ENCODE results near the gene SLC16A12.

Gene SLC16A12

GRCh38 chr10:89576022-89576421 is 40.6 kb upstream of the SLC16A12 start:
- no peak for TF ChIP-seq EZH2phosphoT487 (IDR thresholded peaks at IDR 0.05; ENCODE audit: low read depth)
- TF ChIP-seq, protein P1, sequence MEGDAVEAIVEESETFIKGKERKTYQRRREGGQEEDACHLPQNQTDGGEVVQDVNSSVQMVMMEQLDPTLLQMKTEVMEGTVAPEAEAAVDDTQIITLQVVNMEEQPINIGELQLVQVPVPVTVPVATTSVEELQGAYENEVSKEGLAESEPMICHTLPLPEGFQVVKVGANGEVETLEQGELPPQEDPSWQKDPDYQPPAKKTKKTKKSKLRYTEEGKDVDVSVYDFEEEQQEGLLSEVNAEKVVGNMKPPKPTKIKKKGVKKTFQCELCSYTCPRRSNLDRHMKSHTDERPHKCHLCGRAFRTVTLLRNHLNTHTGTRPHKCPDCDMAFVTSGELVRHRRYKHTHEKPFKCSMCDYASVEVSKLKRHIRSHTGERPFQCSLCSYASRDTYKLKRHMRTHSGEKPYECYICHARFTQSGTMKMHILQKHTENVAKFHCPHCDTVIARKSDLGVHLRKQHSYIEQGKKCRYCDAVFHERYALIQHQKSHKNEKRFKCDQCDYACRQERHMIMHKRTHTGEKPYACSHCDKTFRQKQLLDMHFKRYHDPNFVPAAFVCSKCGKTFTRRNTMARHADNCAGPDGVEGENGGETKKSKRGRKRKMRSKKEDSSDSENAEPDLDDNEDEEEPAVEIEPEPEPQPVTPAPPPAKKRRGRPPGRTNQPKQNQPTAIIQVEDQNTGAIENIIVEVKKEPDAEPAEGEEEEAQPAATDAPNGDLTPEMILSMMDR (IDR thresholded peaks at IDR 0.05; ENCODE audit: low read depth, low read length), result no peak
- Histone ChIP-seq H3K9me3 (ENCODE audit: insufficient read depth, low read length) (no peaks in the 10 kb centered on the region), H3K79me2 (ENCODE audit: low read length) (no peaks in the 10 kb centered on the region), H3K4me1 (ENCODE audit: low read length) (peaks cover 9% of the 10 kb centered on the region), H3K36me3 (replicated peaks; ENCODE audit: low read depth, low read length) (no peaks in the 10 kb centered on the region), H3K27ac (ENCODE audit: low read length) (no peak overlapping the region), H4K20me1 (ENCODE audit: insufficient read depth, low read length) (no peaks in the 10 kb centered on the region), H3K4me3 (ENCODE audit: low read length) (no peak overlapping the region), H2AFZ (ENCODE audit: low read depth, low read length) (no peak overlapping the region), H3K4me2 (ENCODE audit: low read length) (no peak overlapping the region), H3K27me3 (ENCODE audit: low read depth, low read length) (no peaks in the 10 kb centered on the region), H3K9ac (ENCODE audit: low read length) (no peak overlapping the region)

GRCh38 chr10:89575031-89575430 is 39.6 kb upstream of the SLC16A12 start:
- no peaks in the 10 kb centered on the region for H3K79me2 ChIP-seq (ENCODE audit: low read length)
- no peak overlapping the region for H3K4me2 ChIP-seq (ENCODE audit: low read length)
- no peaks in the 10 kb centered on the region for H3K9me3 ChIP-seq (ENCODE audit: insufficient read depth, low read length)
- peaks cover 9% of the 10 kb centered on the region for H3K4me1 ChIP-seq (ENCODE audit: low read length)
- H3K27me3 ChIP-seq (ENCODE audit: low read depth, low read length), result no peaks in the 10 kb centered on the region
- H4K20me1 ChIP-seq (ENCODE audit: insufficient read depth, low read length), result no peaks in the 10 kb centered on the region
- TF ChIP-seq EZH2phosphoT487 (IDR thresholded peaks at IDR 0.05; ENCODE audit: low read depth), result no peak
- TF ChIP-seq, protein P1 (IDR thresholded peaks at IDR 0.05; ENCODE audit: low read depth, low read length), result no peak
- no peak overlapping the region for H3K4me3 ChIP-seq (ENCODE audit: low read length)
- H3K27ac ChIP-seq (ENCODE audit: low read length), result no peak overlapping the region
- no peak overlapping the region for H2AFZ ChIP-seq (ENCODE audit: low read depth, low read length)
- H3K9ac ChIP-seq (ENCODE audit: low read length), result no peak overlapping the region
- no peaks in the 10 kb centered on the region for H3K36me3 ChIP-seq (replicated peaks; ENCODE audit: low read depth, low read length)

GRCh38 chr10:89574368-89574767 is 39.0 kb upstream of the SLC16A12 start:
- Histone ChIP-seq H3K9ac (ENCODE audit: low read length) (no peak overlapping the region), H3K79me2 (ENCODE audit: low read length) (no peaks in the 10 kb centered on the region), H3K27me3 (ENCODE audit: low read depth, low read length) (no peaks in the 10 kb centered on the region), H3K4me2 (ENCODE audit: low read length) (no peak overlapping the region), H4K20me1 (ENCODE audit: insufficient read depth, low read length) (no peaks in the 10 kb centered on the region), H3K36me3 (replicated peaks; ENCODE audit: low read depth, low read length) (no peaks in the 10 kb centered on the region), H3K27ac (ENCODE audit: low read length) (no peak overlapping the region), H3K4me3 (ENCODE audit: low read length) (no peak overlapping the region), H3K4me1 (ENCODE audit: low read length) (peaks cover 9% of the 10 kb centered on the region), H3K9me3 (ENCODE audit: insufficient read depth, low read length) (no peaks in the 10 kb centered on the region), H2AFZ (ENCODE audit: low read depth, low read length) (no peak overlapping the region)
- TF ChIP-seq, protein P1 (IDR thresholded peaks at IDR 0.05; ENCODE audit: low read depth, low read length), result no peak
- TF ChIP-seq EZH2phosphoT487 (IDR thresholded peaks at IDR 0.05; ENCODE audit: low read depth), result no peak

DNA sequence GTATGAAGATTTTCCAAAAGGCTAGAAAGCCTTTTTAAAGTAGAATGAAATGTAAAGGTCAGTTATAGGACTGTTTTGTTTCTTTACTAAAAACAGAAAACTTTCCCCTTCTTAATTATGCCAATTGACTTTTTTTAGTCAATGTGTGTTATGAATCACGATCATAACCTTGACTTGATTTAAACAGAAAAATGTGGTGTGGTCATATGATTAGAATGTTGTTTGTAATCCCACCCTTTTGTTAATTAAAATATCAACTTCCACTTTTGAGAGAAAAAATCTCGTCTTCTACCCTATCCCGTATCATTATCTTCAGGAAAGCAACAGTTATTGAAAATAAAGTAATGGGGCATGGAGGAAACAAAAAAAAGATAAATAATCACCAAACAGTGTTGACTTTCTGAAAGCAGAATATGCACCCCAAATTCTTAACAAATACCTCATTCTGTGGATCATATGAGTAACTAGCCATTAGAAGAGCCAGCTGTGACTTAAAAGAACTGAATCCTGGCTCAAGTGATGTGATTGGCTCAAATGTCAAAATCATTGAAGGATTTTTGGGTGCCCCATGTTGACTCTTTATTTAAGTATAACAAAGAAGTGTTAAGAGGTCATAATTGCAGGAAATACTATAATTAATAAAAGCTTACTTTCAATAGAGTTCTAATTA is 32.3 kb upstream of the SLC16A12 start:
- Histone ChIP-seq H3K27me3 (ENCODE audit: low read depth, low read length) (no peaks in the 10 kb centered on the region), H3K9me3 (ENCODE audit: insufficient read depth, low read length) (no peaks in the 10 kb centered on the region), H3K4me1 (ENCODE audit: low read length) (peaks cover 6% of the 10 kb centered on the region), H3K4me2 (ENCODE audit: low read length) (peak overlapping the region; percentile 30; the same call in 1 of the 2 replicates), H3K9ac (ENCODE audit: low read length) (no peak overlapping the region), H3K79me2 (ENCODE audit: low read length) (no peaks in the 10 kb centered on the region), H3K4me3 (ENCODE audit: low read length) (no peak overlapping the region), H3K36me3 (replicated peaks; ENCODE audit: low read depth, low read length) (no peaks in the 10 kb centered on the region), H4K20me1 (ENCODE audit: insufficient read depth, low read length) (no peaks in the 10 kb centered on the region), H2AFZ (ENCODE audit: low read depth, low read length) (peak overlapping the region; percentile 21; the same call in 1 of the 2 replicates), H3K27ac (ENCODE audit: low read length) (no peak overlapping the region)
- no peak for TF ChIP-seq EZH2phosphoT487 (IDR thresholded peaks at IDR 0.05; ENCODE audit: low read depth)
- TF ChIP-seq, protein P1 (IDR thresholded peaks at IDR 0.05; ENCODE audit: low read depth, low read length), result no peak
